ENCODE results near the gene SLIRP. TPM values are rescaled to one million over a fixed set of nuclear protein-coding genes. Genes with fewer than 3 reads are reported as not detected.
"Not testable (repeated sequence)": the region's sequence is repeated elsewhere in the genome, so short reads cannot be mapped to it uniquely, and the experiment has no call there.

Gene SLIRP
- total RNA-seq, 1 donor from 2014 or later, result 90.1 TPM

DNA sequence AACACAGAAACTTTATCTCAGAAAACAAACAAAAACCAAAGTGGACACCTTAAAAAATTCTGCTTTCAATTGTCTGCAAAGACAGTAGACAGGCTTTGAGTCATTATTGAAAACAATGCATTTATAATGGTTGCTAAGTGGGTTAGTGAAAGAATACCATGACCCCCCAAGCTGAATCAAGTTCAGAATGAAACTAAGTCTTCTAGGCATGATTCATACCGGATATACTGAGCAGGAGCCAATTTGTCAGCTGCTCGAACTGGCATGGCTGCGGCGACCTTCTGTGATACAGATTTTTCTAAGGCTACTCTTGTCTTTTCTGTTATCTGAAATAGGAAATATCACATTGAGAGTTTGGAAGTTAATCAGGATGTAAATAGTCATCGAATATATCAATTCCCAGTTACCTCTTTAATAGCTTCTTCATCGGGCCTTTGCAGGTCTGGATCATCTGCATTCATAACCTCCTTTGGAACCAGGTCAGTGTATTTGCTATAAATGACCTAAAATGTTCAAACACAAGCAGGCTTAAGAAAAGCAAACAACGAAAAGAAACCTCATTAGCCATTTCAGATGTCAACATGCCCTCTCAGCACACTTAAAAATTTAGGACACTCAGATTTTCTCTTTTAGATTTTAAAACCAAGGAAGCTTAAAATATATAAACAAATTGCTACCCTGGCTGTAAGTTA lies 30.8 kb downstream of the SLIRP start:
- Histone ChIP-seq H3K27me3 (no peaks in the 10 kb centered on the region), H3K4me1 (peaks cover 7% of the 10 kb centered on the region), H3K27ac (no peak overlapping the region), H3K9me3 (no peaks in the 10 kb centered on the region), H3K36me3 (peaks cover 0 to 44% of the 10 kb centered on the region in 2 donors), H3K4me3 (no peak overlapping the region)
- intact Hi-C loops (cut with DNase I), result no loop called here
- no peak for DNase-seq (ENCODE audit: extremely low spot score in 2 of 2)
- TF ChIP-seq, protein P1, sequence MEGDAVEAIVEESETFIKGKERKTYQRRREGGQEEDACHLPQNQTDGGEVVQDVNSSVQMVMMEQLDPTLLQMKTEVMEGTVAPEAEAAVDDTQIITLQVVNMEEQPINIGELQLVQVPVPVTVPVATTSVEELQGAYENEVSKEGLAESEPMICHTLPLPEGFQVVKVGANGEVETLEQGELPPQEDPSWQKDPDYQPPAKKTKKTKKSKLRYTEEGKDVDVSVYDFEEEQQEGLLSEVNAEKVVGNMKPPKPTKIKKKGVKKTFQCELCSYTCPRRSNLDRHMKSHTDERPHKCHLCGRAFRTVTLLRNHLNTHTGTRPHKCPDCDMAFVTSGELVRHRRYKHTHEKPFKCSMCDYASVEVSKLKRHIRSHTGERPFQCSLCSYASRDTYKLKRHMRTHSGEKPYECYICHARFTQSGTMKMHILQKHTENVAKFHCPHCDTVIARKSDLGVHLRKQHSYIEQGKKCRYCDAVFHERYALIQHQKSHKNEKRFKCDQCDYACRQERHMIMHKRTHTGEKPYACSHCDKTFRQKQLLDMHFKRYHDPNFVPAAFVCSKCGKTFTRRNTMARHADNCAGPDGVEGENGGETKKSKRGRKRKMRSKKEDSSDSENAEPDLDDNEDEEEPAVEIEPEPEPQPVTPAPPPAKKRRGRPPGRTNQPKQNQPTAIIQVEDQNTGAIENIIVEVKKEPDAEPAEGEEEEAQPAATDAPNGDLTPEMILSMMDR (IDR thresholded peaks at IDR 0.05), result no peak
- TF ChIP-seq POLR2A (IDR thresholded peaks at IDR 0.05) (no peak), POLR2AphosphoS5 (IDR thresholded peaks at IDR 0.05; ENCODE audit: insufficient read depth in 1 of 2, low read depth in 1 of 2) (no peak)

DNA sequence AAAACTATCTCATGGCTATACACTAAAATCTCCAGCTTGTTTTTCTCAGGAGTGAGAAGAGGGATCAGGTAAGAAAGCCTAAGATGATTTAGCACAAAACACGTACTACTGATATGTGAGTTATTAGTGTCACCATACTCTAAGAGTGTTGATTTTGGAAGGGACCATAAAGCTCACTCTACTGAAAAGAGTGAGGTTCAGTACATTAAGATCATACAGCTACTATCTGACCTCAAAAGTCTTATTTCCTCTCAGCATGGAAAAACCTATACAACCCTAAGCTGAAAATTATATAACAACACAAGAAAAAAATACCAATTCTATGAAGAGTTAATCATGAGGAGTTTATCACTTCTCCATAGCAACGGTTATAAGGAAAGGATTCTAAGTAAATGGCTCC lies 33.5 kb downstream of the SLIRP start:
- TF ChIP-seq, protein P1 (IDR thresholded peaks at IDR 0.05), result no peak
- TF ChIP-seq POLR2AphosphoS5 (IDR thresholded peaks at IDR 0.05; ENCODE audit: insufficient read depth in 1 of 2, low read depth in 1 of 2), result no peak
- TF ChIP-seq POLR2A (IDR thresholded peaks at IDR 0.05), result no peak
- no peak overlapping the region for H3K4me3 ChIP-seq
- H3K4me1 ChIP-seq, result peaks cover 7% of the 10 kb centered on the region
- peaks cover 0 to 17% of the 10 kb centered on the region in 2 donors for H3K36me3 ChIP-seq
- DNase-seq (ENCODE audit: extremely low spot score in 2 of 2), result no peak
- H3K9me3 ChIP-seq, result no peaks in the 10 kb centered on the region
- H3K27ac ChIP-seq, result no peak overlapping the region
- intact Hi-C loops (cut with DNase I), result no loop called here
- H3K27me3 ChIP-seq, result no peaks in the 10 kb centered on the region

DNA sequence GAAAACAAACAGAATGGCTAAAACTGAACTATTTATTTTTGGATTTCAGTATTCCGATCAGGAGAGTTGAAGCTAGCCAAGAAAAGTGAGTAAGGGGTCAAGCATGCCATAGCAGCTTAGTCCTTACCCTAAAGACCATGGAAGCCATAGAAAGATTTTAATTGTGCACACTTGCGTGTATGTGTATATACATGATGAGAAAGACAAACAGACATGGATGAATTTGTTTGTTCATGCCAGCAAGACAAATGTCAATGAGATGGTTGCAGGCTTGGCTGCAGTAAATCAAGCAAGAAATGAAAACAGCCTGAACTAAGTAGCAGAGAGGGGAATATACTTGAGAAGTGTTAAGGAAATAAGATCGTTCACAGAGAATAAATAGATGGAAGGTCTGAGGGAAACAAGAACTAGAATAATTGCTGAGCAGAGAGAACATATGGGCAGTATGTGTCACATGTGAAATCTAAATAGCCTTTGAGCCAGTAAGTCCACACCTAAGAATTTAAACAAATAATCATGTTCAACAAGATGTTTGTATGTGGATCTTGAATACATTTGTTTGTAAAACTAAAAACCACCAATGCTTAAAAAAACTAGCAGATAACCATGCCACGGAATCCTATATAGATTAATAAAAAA lies 38.3 kb downstream of the SLIRP start:
- TF ChIP-seq POLR2AphosphoS5 (IDR thresholded peaks at IDR 0.05; ENCODE audit: insufficient read depth in 1 of 2, low read depth in 1 of 2) (no peak), POLR2A (IDR thresholded peaks at IDR 0.05) (no peak)
- TF ChIP-seq, protein P1 (IDR thresholded peaks at IDR 0.05), result no peak
- H3K27me3 ChIP-seq, result no peaks in the 10 kb centered on the region
- no peak overlapping the region for H3K27ac ChIP-seq
- no peak for DNase-seq (ENCODE audit: extremely low spot score in 2 of 2)
- intact Hi-C loops (cut with DNase I), result no loop called here
- H3K4me3 ChIP-seq, result no peak overlapping the region
- peaks cover 0 to 33% of the 10 kb centered on the region in 2 donors for H3K36me3 ChIP-seq
- H3K9me3 ChIP-seq, result no peaks in the 10 kb centered on the region
- no peaks in the 10 kb centered on the region for H3K4me1 ChIP-seq

DNA sequence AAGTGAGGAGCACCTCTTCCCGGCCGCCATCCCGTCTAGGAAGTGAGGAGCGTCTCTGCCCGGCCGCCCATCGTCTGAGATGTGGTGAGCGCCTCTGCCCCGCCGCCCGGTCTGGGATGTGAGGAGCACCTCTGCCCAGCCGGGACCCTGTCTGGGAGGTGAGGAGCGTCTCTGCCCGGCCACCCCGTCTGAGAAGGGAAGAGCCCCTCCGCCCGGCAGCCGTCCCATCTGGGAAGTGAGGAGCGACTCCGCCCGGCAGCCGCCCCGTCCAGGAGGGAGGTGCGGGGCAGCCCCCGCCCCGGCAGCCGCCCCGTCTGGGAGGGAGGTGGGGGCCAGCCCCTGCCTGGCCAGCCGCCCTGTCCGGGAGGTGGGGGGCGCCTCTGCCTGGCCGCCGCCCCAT lies 39.5 kb downstream of the SLIRP start:
- H3K36me3 ChIP-seq, result peaks cover 0 to 43% of the 10 kb centered on the region in 2 donors
- intact Hi-C loops (cut with DNase I); H3K9me3 ChIP-seq; DNase-seq (ENCODE audit: extremely low spot score in 2 of 2); H3K27ac ChIP-seq; H3K27me3 ChIP-seq; H3K4me3 ChIP-seq; H3K4me1 ChIP-seq: not testable (repeated sequence)

DNA sequence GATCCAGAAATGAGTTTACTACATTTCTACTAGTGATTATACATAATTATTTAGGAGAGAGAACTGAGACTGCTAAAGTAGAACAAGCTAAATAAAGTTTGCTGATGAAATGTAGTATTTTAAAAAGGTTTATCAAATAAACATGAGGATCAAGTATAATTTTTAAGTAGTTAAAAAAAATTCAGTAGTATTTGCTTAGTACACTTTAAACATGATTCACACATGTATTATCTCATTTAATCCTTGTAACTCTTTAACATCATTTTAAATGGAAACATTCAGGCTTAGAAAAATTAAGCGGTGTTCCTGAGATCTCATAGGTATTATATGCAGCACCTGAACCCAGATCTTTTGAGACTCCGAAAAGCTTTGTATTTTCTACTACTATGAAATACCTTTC lies 44.4 kb downstream of the SLIRP start:
- TF ChIP-seq POLR2A (IDR thresholded peaks at IDR 0.05) (no peak), POLR2AphosphoS5 (IDR thresholded peaks at IDR 0.05; ENCODE audit: insufficient read depth in 1 of 2, low read depth in 1 of 2) (no peak)
- TF ChIP-seq, protein P1 (IDR thresholded peaks at IDR 0.05), result no peak
- Histone ChIP-seq H3K36me3 (peaks cover 0 to 51% of the 10 kb centered on the region in 2 donors), H3K27me3 (no peaks in the 10 kb centered on the region), H3K4me3 (no peak overlapping the region), H3K27ac (no peak overlapping the region), H3K4me1 (peaks cover 26% of the 10 kb centered on the region), H3K9me3 (no peaks in the 10 kb centered on the region)
- DNase-seq (ENCODE audit: extremely low spot score in 2 of 2), result no peak
- intact Hi-C loops (cut with DNase I), result no loop called here
